NB4 (cell line): Measurements from ENCODE around the gene CUX1.

Experiments used
- DNase-seq: peaks from one replicate; pipeline ENCODE4 v3.0.0; 2010; ENCODE audit warnings: low read depth
- H3K4me3 ChIP-seq: one replicate; pipeline ENCODE4 v1.5.1; 2011; ENCODE audit warnings: mild to moderate bottlenecking, low read depth, low read length, moderate library complexity
- MYC ChIP-seq: IDR thresholded peaks from 2 replicates; pipeline ENCODE4 v1.6.1; 2011; ENCODE audit warnings: low read depth, low read length
- POLR2A ChIP-seq: IDR thresholded peaks from 2 replicates; pipeline ENCODE4 v1.6.1; 2011; ENCODE audit warnings: mild to moderate bottlenecking; ENCODE audit not compliant: insufficient read length; ENCODE audit errors: extremely low read depth
- TF ChIP-seq, protein P1 (sequence below): IDR thresholded peaks from 2 replicates; pipeline ENCODE4 v1.6.1; 2011; ENCODE audit warnings: low read depth, low read length
- TF ChIP-seq, protein P2 (sequence below): IDR thresholded peaks from one replicate; pipeline ENCODE4 v1.5.1; 2012; ENCODE audit warnings: low read depth, low read length

Gene CUX1

DNA sequence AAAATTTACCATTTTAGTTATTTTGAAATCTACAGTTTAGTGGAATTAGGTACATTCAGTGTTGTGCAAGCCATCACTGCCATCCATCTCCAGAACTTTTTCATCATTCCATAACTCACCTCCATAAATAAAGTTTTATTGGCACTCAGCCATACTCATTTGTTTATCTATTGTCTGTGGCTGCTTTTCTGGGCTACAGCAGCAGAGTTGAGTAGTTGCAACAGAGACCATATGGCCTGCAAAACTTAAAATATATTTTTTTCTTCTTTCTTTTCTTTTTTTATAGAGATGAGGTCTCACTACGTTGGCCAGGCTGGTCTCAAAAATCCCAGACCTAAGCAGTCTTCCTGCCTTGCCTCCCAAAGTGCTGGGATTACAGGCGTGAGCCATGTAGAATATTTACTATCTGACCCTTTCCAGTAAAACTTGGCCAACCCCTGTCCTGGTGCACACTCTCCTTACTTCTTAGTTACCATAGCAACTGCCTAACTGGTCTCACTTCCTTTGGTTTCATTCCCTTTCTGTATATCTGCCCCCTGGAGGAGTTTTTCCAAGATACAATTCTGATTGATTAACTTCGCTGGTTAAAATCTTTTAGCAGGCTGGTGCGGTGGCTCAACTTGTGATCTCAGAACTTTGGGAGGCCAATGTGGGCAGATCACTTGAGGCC lies 133.2 kb downstream of the CUX1 start:
- no peak overlapping the region for H3K4me3 ChIP-seq
- DNase-seq, result no peak
- TF ChIP-seq POLR2A, result no peak

DNA sequence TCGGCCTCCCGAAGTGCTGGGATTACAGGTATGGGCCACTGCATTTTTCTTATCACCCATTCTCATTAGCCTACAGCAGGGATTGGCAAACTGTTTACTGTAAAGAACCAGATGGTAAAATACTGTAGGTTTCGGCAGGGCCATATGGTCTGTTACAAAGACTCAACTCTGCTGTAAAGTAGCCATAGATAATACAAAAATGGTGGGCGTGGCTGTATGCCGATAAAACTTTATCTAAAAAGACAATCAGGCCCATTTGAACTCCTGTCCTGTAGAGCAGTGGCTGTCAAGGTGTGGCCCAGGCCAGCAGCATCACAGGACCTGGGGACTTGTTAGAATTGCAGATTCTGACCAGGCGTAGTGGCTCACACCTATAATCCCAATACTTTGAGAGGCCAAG lies 134.3 kb downstream of the CUX1 start:
- DNase-seq, result no peak
- TF ChIP-seq POLR2A, result no peak
- TF ChIP-seq, protein P1, sequence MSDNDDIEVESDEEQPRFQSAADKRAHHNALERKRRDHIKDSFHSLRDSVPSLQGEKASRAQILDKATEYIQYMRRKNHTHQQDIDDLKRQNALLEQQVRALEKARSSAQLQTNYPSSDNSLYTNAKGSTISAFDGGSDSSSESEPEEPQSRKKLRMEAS, result no peak
- TF ChIP-seq, protein P2, sequence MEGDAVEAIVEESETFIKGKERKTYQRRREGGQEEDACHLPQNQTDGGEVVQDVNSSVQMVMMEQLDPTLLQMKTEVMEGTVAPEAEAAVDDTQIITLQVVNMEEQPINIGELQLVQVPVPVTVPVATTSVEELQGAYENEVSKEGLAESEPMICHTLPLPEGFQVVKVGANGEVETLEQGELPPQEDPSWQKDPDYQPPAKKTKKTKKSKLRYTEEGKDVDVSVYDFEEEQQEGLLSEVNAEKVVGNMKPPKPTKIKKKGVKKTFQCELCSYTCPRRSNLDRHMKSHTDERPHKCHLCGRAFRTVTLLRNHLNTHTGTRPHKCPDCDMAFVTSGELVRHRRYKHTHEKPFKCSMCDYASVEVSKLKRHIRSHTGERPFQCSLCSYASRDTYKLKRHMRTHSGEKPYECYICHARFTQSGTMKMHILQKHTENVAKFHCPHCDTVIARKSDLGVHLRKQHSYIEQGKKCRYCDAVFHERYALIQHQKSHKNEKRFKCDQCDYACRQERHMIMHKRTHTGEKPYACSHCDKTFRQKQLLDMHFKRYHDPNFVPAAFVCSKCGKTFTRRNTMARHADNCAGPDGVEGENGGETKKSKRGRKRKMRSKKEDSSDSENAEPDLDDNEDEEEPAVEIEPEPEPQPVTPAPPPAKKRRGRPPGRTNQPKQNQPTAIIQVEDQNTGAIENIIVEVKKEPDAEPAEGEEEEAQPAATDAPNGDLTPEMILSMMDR, result no peak
- TF ChIP-seq MYC, result no peak
- no peak overlapping the region for H3K4me3 ChIP-seq

DNA sequence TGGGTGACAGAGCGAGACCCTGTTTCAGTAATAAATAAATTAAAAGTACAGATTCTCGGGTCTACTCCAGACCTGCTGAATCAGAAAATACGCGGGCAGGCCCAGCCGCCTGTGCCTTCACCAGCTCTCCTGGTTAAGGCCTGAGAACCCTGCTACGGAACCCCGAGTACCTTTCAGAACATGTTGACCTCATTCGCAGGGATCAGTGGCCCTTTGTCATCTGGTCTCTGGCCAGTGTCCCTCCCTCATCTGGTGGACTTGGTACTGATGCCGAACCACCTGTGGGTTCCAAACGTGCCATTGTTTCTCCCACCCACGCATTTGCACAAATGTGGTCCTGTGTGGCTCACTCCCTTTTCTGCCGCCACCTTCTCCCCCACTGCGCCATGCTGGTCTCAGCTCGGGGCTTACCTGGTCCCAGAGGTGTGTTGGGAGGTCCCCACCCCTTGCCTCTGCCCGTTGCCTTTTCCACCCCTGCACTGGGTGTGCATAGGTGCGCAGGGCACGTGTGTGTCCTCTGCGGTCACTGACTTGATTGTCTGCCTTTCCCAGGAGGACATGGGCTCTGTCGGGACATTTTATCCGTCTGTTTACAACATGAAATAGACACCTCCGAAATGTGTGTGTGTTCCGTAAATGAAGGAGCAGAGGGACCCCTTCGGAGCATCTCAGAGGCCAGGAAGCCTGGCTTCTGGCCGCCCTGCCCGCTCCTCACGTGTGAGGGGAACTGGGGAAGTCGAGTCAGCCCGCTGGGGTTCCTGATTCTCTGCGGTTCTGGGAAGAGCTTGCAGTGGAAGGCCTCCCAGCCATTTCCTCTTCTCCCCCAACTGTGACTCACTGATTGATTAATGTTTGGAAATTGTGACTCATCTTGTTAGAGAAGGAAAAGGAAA lies 135.2 kb downstream of the CUX1 start:
- DNase-seq, result peak; percentile 53
- TF ChIP-seq MYC (no peak), POLR2A (no peak)
- TF ChIP-seq, protein P1, result no peak
- TF ChIP-seq, protein P2, result no peak
- no peak overlapping the region for H3K4me3 ChIP-seq

DNA sequence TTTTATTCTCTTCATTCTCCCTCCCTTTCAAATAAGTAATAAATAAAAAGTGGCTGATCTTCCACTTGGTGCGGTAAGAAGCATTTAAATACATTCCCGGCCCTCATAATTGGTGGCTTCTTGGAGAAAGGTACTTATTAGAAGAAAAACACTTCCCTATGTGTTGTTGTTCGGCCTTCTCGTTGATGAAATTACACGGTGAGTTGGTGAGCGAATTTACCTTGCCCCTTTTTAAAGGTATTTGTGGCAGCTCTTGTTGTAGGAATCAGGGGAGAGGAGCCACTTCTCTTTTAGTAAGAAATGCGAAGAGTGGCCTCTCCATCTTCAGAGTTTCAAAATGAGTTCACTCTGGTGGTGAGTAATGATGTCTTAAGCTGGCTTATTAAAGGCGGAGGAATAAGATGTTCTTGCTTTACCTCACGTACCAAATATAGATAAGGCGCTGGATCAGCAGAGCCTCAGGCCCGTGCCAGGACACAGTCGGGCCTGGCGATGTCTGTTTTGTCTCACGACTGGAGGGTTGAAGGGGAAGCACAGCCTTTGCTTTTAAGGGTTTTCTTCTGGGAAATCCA lies 135.9 kb downstream of the CUX1 start:
- TF ChIP-seq, protein P2, result no peak
- TF ChIP-seq, protein P1, result no peak
- TF ChIP-seq MYC (no peak), POLR2A (no peak)
- DNase-seq, result no peak
- no peak overlapping the region for H3K4me3 ChIP-seq

DNA sequence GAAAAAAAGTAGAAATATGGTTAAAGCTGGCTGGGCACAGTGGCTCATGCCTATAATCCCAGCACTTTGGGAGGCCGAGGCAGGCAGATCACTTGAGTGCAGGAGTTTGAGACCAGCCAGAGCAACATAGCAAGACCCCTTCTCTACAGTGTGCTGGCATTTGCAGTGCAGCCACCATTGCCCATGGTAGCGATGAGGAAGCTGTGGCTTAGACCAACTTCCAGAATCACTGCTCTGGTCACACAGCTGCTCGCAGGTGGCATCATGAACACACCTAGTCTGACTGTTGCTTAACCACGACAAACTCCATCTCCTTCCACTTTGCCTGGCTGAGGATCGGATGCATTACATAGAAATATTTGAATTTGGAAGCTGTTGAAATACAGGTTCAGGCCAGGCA lies 137.1 kb downstream of the CUX1 start:
- no peak overlapping the region for H3K4me3 ChIP-seq
- DNase-seq, result no peak
- no peak for TF ChIP-seq MYC

DNA sequence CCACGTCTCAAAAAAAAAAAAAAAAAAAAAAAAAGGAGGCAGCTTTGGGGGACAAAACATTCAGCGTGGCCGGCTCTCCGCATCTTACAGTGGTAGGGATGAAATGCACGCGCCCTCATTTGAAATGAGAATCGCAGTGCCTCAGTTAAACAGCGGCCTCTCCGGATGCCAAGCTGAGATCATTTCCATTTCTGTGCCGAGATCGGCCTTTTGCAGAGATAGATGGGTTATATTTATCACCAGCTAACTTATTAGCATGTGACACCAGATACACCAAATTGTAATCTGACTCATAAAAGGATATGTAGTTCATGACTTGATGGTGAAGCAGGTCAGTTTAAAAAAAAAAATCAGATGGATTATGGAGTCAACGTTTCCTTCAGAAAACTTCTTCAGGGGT lies 138.7 kb downstream of the CUX1 start:
- H3K4me3 ChIP-seq, result no peak overlapping the region
- TF ChIP-seq MYC (no peak), POLR2A (no peak)
- TF ChIP-seq, protein P1, result no peak
- TF ChIP-seq, protein P2, result no peak
- DNase-seq, result no peak
